Gastroesophageal sphincter (tissue), 4 donors: ENCODE data around the gene CDH20. TPM values are rescaled to one million over a fixed set of nuclear protein-coding genes. Genes with fewer than 3 reads are reported as not detected.

ENCODE experiments used
- ATAC-seq: fragments of 150-250 bp; one replicate; pipeline ENCODE4 v1.9.1; 2016; ENCODE audit warnings: mild to moderate bottlenecking, moderate library complexity
- H3K27ac ChIP-seq, 4 donors: fragments of 200-600 bp; sonication (generic) in 3 of 4; 1 replicate in 3 of 4; 2 replicates in 1 of 4; pipeline ENCODE4 v1.5.1; 2016 to 2019
- H3K27me3 ChIP-seq: fragments of 200-600 bp; sonication (generic); one replicate; pipeline ENCODE4 v1.5.1; 2019
- H3K36me3 ChIP-seq, 2 donors: fragments of 200-600 bp; sonication (generic); one replicate each; pipeline ENCODE4 v1.5.1; 2019; ENCODE audit warnings: control low read depth in 1 of 2
- H3K4me1 ChIP-seq, 3 donors: fragments of 200-600 bp; sonication (generic); 1 replicate in 2 of 3; 2 replicates in 1 of 3; pipeline ENCODE4 v1.5.1; 2016 to 2019; ENCODE audit warnings: control low read depth in 2 of 3
- H3K4me3 ChIP-seq, 2 donors: fragments of 200-600 bp; sonication (generic); one replicate each; pipeline ENCODE4 v1.5.1; 2019; ENCODE audit warnings: mild to moderate bottlenecking in 1 of 2, moderate library complexity in 1 of 2
- H3K9me3 ChIP-seq, 3 donors: fragments of 200-600 bp; sonication (generic); one replicate each; pipeline ENCODE4 v1.5.1; 2017 to 2019; ENCODE audit warnings: control low read depth in 2 of 3
- CTCF ChIP-seq, 4 experiments: fragments of 200-600 bp in 2 of 4; fragments of 450-650 bp in 2 of 4; sonication (generic) in 1 of 4; IDR thresholded peaks; one replicate each; pipeline ENCODE4 v1.5.1; 2017 to 2019; ENCODE audit warnings: antibody characterized with exemption in 4 of 4, mild to moderate bottlenecking in 2 of 4, moderate library complexity in 2 of 4
- EP300 ChIP-seq: sonication (generic); formaldehyde crosslinking; IDR thresholded peaks from one replicate; pipeline ENCODE4 v1.6.1; 2017; ENCODE audit warnings: antibody characterized with exemption, mild to moderate bottlenecking
- POLR2A ChIP-seq, 2 donors: fragments of 450-650 bp; IDR thresholded peaks; one replicate each; pipeline ENCODE4 v1.6.1; 2017; ENCODE audit warnings: antibody characterized with exemption in 2 of 2, mild to moderate bottlenecking in 2 of 2, moderate library complexity in 1 of 2
- POLR2AphosphoS5 ChIP-seq: sonication (generic); formaldehyde crosslinking; IDR thresholded peaks from one replicate; pipeline ENCODE4 v1.6.1; 2017; ENCODE audit warnings: antibody characterized with exemption
- WGBS, 2 donors: methylation state at CpG; one replicate each; pipeline ENCODE4 v1.1.5; 2018; ENCODE audit warnings: low coverage in 1 of 2; 5-methylcytosine and 5-hydroxymethylcytosine counted together
- total RNA-seq, 4 donors: library from RNA; depleted of rRNA; stranded (reverse); fragments of >200 nt; gene quantifications; one replicate each; pipeline ENCODE4 v1.1.0, GENCODE V29; 2016

CDH20 gene
- total RNA-seq, 4 donors from 2014 or later: 1.1 to 1.6 TPM; not detected in 2

- Histone ChIP-seq H3K27ac (no peak overlapping the region), H3K27me3 (peaks cover 6% of the 10 kb centered on the region), H3K4me1 (no peaks in the 10 kb centered on the region), H3K4me3 (no peak overlapping the region), H3K9me3 (no peaks in the 10 kb centered on the region), H3K36me3 (no peaks in the 10 kb centered on the region)
- 67 to 83% methylated on average over 9 to 18 of the region's 18 CpGs for WGBS, 2 donors
- no peak for ATAC-seq
- TF ChIP-seq CTCF (IDR thresholded peaks at IDR 0.05) (no peak), POLR2AphosphoS5 (no peak), POLR2A (IDR thresholded peaks at IDR 0.05) (no peak), EP300 (no peak)
Observed at GRCh38 chr18:61496374-61496773, 163.1 kb downstream of the CDH20 start.

GRCh38 chr18:61497422-61497821, 164.2 kb downstream of the CDH20 start:
- TF ChIP-seq POLR2AphosphoS5 (no peak), EP300 (no peak), CTCF (IDR thresholded peaks at IDR 0.05) (no peak), POLR2A (IDR thresholded peaks at IDR 0.05) (no peak)
- Histone ChIP-seq H3K4me1 (no peaks in the 10 kb centered on the region), H3K27ac (no peak overlapping the region), H3K27me3 (peaks cover 6% of the 10 kb centered on the region), H3K36me3 (no peaks in the 10 kb centered on the region), H3K4me3 (no peak overlapping the region), H3K9me3 (no peaks in the 10 kb centered on the region)
- no peak for ATAC-seq
- WGBS, 2 donors: 73 to 89% methylated on average over 2 to 3 of the region's 3 CpGs

- H3K27me3 ChIP-seq: peaks cover 15% of the 10 kb centered on the region
- no peak overlapping the region for H3K27ac ChIP-seq
- no peak overlapping the region for H3K4me3 ChIP-seq
- H3K4me1 ChIP-seq: no peaks in the 10 kb centered on the region
- no peak for ATAC-seq
- H3K9me3 ChIP-seq: no peaks in the 10 kb centered on the region
- H3K36me3 ChIP-seq: no peaks in the 10 kb centered on the region
- TF ChIP-seq CTCF (IDR thresholded peaks at IDR 0.05) (peak in 3 of 4 experiments; percentile 52 to 60 (median 57)), EP300 (no peak), POLR2A (IDR thresholded peaks at IDR 0.05) (no peak)
- WGBS, 2 donors: 0 to 25% methylated on average over 1 of the region's 1 CpG
Observed at GRCh38 chr18:61502472-61502871, 169.2 kb downstream of the CDH20 start.

GRCh38 chr18:61503688-61504087, 170.5 kb downstream of the CDH20 start:
- H3K4me3 ChIP-seq: no peak overlapping the region
- no peaks in the 10 kb centered on the region for H3K36me3 ChIP-seq
- TF ChIP-seq POLR2AphosphoS5 (no peak), EP300 (no peak), POLR2A (IDR thresholded peaks at IDR 0.05) (no peak), CTCF (IDR thresholded peaks at IDR 0.05) (no peak)
- no peak overlapping the region for H3K27ac ChIP-seq
- no peaks in the 10 kb centered on the region for H3K4me1 ChIP-seq
- ATAC-seq: no peak
- WGBS, 2 donors: 56 to 58% methylated on average over 3 of the region's 3 CpGs
- H3K27me3 ChIP-seq: peaks cover 15% of the 10 kb centered on the region
- no peaks in the 10 kb centered on the region for H3K9me3 ChIP-seq

GRCh38 chr18:61528961-61529360, 195.7 kb downstream of the CDH20 start:
- TF ChIP-seq CTCF (IDR thresholded peaks at IDR 0.05) (no peak), EP300 (no peak), POLR2A (IDR thresholded peaks at IDR 0.05) (no peak), POLR2AphosphoS5 (no peak)
- Histone ChIP-seq H3K36me3 (no peaks in the 10 kb centered on the region), H3K4me1 (no peaks in the 10 kb centered on the region), H3K27ac (no peak overlapping the region), H3K4me3 (no peak overlapping the region), H3K9me3 (no peaks in the 10 kb centered on the region), H3K27me3 (no peaks in the 10 kb centered on the region)
- ATAC-seq: no peak
- WGBS, 2 donors: 45 to 75% methylated on average over 6 of the region's 6 CpGs
